HG02970 (cell line): Measurements from ENCODE around the gene RCE1.
"Not testable (repeated sequence)": the region's sequence is repeated elsewhere in the genome, so short reads cannot be mapped to it uniquely, and the experiment has no call there.

Experiments used
- ATAC-seq: cut with Tn5 transposase; IDR thresholded peaks from one replicate; pipeline ENCODE4 v1.9.1; 2021; ENCODE audit warnings: mild to moderate bottlenecking, moderate library complexity, moderate number of reproducible peaks; ENCODE audit not compliant: unreplicated experiment, low FRiP score

Gene RCE1, protein sequence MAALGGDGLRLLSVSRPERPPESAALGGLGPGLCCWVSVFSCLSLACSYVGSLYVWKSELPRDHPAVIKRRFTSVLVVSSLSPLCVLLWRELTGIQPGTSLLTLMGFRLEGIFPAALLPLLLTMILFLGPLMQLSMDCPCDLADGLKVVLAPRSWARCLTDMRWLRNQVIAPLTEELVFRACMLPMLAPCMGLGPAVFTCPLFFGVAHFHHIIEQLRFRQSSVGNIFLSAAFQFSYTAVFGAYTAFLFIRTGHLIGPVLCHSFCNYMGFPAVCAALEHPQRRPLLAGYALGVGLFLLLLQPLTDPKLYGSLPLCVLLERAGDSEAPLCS

DNA sequence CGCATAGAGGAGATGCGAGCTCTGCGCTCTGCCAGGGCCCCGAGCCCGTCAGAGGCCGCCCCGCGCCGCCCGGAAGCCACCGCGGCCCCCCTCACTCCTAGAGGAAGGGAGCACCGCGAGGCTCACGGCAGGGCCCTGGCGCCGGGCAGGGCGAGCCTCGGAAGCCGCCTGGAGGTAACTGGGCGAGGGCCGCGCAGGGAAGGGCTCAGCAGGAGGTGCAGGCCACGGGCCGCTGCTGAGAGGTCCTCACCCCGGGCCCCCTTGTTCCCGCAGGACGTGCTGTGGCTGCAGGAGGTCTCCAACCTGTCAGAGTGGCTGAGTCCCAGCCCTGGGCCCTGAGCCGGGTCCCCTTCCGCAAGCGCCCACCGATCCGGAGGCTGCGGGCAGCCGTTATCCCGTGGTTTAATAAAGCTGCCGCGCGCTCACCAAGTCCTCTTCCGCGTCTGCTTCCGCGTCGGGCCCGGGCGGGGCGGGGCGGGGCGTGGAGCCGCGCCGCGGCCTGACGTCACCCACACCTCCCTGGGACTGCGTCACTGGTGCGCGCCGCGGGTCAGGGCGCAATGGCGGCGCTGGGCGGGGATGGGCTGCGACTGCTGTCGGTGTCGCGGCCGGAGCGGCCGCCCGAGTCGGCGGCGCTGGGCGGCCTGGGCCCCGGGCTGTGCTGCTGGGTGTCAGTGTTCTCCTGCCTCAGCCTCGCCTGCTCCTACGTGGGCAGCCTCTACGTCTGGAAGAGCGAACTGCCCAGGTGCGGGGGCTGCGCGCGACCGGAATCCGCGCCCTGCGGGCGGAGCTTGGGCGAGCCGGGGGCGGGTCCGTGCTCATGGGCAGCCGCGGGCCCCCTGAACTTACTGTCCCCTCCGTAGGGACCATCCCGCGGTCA lies at the start of gene RCE1:
RCE1 (plus strand) TSS at position 546 of the 880 bp plus-strand sequence; CDS start at position 561, 15 bp downstream.
- ATAC-seq, result peak; percentile 86

GRCh38 chr11:66799815-66800214 lies 43.4 kb upstream of the RCE1 start:
- not testable (repeated sequence) for ATAC-seq

GRCh38 chr11:66800720-66801428 lies 42.4 kb upstream of the RCE1 start:
- peak; percentile 50 for ATAC-seq

GRCh38 chr11:66809592-66809991 lies 33.6 kb upstream of the RCE1 start:
- no peak for ATAC-seq

DNA sequence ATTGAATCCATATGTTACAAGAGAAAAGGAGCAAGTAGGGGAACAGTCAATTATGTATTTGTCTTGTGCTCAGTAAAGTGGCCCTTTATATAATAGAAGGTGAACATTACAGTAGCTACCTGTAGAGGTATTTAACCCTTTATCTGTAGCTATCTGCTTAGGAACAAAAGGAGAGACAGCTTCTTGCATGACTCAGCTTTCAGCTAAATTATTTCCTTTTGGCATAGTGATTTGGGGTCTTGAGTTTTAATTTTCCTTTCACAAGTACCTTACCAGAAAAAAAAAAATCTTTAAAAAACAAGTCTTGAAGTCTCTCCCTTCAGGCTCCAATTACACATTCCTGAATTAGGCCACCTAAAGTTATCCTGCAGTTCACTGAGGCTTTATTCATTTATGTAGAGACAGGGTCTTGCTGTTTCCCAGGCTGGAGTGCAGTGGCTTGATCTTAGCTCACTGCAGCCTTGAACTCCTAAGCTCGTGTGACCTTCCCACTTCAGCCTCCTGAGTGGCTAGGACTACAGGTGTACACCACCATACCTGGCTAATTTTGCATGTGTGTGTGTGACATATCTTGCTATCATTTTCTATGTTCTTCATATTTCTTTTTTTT lies 32.6 kb upstream of the RCE1 start:
- ATAC-seq, result no peak

DNA sequence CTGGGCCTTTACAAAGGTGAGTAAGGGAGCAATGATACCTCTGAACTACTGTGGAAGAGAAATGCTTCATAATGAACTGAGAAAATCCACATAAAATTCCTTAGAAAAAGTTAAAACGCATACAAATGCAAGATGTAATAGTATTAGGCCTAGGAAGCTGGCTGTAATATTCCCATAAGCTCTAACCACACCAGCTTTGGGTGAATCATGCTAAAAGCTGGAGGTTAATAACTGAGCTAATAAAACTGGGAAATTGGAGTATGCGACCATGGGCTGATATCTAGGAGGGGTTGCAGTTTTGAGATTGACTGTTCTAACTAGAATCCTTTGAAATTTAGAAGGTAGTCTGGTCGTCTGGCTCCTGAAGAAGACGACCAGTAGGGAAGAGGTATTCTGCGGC lies 28.6 kb upstream of the RCE1 start:
- ATAC-seq, result no peak

DNA sequence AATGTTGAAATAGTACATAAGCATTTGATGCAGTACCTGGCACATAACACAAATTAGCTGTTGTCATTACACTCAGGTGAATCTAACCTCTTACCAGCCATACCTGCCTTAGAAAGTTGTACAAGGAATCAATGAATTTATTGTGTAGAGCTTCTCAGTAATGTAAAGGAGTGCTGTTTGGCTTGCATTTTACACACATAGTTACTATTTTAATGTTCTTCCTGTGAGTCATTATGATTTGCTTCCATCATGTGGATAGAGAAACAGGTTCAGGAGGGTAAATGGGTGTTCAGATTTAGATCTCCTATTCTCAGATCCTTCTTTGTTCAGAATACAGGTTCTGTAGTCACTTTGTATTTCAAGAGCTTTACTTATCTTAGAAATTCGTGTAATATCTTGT lies 27.6 kb upstream of the RCE1 start:
- no peak for ATAC-seq

DNA sequence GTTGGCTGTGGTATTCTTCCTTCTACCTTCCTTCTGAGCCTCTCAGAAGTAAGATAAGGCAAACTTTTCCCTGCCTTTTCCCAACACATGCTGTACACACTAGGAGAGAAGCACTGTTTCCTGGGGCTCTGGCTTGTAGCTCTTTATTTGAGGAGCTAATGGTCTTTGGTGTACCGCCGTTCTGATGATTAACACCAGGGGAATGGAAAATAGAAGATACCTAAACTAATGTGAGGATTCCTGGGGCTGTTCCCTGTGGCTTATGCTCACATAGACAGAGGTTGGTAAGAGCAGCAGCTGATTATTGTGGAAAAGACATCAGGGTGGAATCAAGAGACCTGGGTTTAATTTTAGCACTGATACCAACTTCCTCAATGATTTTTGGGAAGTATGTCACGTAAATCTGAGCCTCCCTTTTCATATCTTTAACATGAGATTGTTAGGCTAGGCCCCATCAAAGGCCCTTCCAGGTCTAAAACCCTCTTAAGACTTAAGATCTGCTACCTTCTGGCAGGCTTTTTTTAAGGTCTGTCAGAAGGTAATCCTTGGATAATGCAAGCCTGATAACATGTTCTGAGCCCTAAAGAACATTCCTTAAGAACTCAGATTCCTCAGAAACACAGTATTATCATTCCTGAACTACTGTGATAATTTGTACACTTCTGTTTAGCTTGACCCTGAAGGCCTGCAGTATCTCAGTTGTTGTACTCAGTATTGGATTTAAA lies 24.8 kb upstream of the RCE1 start:
- ATAC-seq, result no peak

- no peak for ATAC-seq
Observed at GRCh38 chr11:66820381-66820780, 22.9 kb upstream of the RCE1 start.

DNA sequence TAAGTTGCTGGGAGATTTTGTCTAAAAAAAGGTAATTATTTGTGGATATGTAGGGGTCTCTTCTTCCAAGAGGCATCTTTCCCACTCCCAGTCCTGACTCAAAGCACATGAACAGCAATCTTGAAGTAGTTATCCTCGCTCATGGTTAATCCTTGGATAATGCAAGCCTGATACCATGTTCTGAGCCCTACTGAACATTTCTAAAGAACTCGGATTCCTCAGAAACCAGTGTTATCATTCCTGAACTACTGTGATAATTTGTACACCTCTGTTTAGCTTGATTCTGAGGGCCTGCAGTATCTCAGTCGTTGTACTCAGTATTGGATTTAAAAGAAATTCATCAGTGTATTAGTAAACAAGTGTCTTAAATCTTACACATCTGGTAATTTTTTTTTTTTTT lies 22.3 kb upstream of the RCE1 start:
- no peak for ATAC-seq

GRCh38 chr11:66823700-66824099 lies 19.5 kb upstream of the RCE1 start:
- no peak for ATAC-seq

DNA sequence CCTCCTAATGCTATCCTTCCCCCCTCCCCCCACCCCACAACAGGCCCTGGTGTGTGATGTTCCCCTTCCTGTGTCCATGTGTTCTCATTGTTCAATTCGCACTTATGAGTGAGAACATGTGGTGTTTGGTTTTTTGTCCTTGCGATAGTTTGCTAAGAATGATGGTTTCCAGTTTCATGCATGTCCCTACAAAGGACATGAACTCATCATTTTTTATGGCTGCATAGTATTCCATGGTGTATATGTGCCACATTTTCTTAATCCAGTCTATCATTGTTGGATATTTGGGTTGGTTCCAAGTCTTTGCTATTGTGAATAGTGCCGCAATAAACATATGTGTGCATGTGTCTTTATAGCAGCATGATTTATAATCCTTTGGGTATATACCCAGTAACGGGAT lies 18.7 kb upstream of the RCE1 start:
- ATAC-seq, result not testable (repeated sequence)

GRCh38 chr11:66834539-66834845 lies 8.7 kb upstream of the RCE1 start:
- no peak for ATAC-seq

GRCh38 chr11:66834943-66835342 lies 8.3 kb upstream of the RCE1 start:
- ATAC-seq, result no peak

GRCh38 chr11:66835768-66836405 lies 7.4 kb upstream of the RCE1 start:
- ATAC-seq, result no peak

DNA sequence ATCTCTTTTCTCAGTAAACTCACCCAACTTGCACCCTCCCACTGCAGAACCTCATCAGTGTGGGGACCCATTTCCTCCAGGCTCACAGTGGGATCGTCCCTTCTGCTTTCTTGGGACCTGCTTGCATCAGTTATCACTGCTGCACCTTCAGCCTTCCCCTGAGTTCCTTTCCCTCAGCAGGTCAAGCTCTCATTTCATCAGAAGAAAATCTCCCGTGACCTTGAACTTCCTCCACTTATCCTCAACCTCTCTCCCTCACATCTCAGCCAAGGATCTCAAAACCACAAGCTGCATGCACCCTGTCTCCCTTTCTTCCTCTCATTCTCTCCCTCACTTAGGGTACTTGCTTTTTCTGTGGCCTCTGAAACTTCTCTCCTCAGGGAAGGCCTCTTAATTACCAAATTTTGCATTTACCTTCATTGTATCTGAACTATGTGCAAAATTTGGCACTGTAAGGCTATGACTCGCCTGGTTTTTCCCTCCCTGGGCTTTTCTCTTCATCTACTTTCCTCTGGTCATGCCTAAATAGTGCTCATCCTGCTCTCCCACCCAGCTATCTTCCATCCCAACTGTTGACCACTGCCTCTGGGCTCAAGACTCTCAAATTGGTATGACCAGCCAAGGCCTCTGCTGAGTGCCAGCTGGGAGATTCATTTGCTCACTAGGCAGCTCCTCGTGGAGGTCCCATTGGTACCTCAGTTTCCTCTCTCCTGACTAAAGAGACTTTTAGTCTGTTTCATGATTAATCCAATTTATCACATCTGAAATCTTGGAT lies 2.7 kb upstream of the RCE1 start:
- ATAC-seq, result no peak

GRCh38 chr11:66841861-66842260 lies 1.4 kb upstream of the RCE1 start:
- ATAC-seq, result no peak

GRCh38 chr11:66842501-66842895 lies 743 bp upstream of the RCE1 start:
- ATAC-seq, result no peak
